ENCODE data around the gene WNK2.

The WNK2 gene

DNA sequence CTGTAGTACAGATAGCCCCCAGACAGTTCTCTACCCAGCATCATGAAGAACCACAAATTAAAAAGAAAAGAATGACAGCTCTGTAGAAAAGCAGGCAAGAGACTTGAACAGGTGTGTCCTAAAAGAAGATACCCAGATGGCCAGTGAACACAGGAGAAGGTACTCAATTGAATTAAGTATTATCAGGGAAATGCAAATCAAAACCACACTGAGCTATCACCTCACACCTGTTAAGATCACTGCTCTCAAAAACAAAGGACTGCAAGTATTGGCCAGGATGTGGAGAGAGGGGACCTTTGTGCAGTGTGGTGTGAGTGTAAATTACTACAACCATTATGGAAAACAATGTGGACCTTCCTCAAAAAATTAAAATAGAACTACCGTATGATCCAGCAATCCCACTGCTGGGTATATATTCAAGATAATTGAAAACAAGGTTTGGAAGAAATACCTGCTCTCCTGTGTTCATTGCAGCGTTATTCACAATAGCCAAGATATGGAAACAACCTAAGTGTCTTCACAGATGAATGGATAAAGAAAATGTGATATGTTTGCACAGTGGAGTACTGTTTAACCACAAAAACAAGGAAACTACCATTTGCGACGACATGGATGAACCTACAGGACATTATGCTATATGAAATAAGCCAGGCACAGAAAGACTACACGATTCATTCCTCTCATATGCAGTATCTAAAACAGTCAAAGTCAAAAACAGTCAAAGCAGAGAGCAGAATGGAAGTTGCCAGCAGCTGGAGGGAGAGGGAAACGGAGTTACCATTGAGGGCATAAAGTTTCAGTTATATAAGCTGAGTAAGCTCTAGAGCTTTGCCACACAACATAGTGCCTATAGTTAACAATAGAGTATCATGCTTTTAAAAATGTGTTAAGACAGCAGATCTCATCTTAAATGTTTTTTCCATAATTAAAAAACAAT, 102.6 kb downstream of the WNK2 start:
- no peak overlapping the region for H3K9ac ChIP-seq (ENCODE audit: insufficient read length)
- H3K4me3 ChIP-seq = no peak overlapping the region
- TF ChIP-seq FOXP2 (optimal IDR thresholded peaks at IDR 0.05; ENCODE audit: control extremely low read depth, extremely low read length, insufficient read depth) (no peak), POLR2AphosphoS5 (IDR thresholded peaks at IDR 0.05; ENCODE audit: borderline replicate concordance, low read depth, low read length) (no peak), EZH2 (IDR thresholded peaks at IDR 0.05) (no peak)
- no peaks in the 10 kb centered on the region for H3K36me3 ChIP-seq (ENCODE audit: insufficient read depth, low read length)
- no peak for DNase-seq (ENCODE audit: low read depth, low spot score)
- no peaks in the 10 kb centered on the region; the same call in 1 of the 2 replicates for H3K9me3 ChIP-seq (ENCODE audit: low read depth, low read length)
- H3K27ac ChIP-seq = no peak overlapping the region

DNA sequence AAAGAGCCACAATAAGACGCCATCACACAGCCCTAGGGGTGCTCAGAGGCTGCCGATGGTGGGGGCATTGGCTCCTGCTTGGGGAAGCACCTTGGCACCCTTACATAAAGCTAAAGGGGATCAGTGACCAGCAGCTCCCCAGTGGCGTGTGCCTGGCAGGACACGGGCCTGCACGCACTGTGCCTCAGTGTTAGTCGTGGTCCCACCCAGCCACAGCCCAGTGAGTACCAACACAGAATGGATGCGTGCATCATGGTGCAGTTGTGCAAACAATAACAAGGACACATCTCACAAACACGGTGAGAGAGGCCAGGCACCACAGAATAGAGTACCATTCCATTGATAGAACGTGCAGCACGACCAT, 103.2 kb downstream of the WNK2 start:
- no peaks in the 10 kb centered on the region; the same call in 1 of the 2 replicates for H3K9me3 ChIP-seq (ENCODE audit: low read depth, low read length)
- no peak overlapping the region for H3K4me3 ChIP-seq
- no peak for DNase-seq (ENCODE audit: low read depth, low spot score)
- TF ChIP-seq EZH2 (IDR thresholded peaks at IDR 0.05) = no peak
- no peak for TF ChIP-seq POLR2AphosphoS5 (IDR thresholded peaks at IDR 0.05; ENCODE audit: borderline replicate concordance, low read depth, low read length)
- TF ChIP-seq FOXP2 (optimal IDR thresholded peaks at IDR 0.05; ENCODE audit: control extremely low read depth, extremely low read length, insufficient read depth) = no peak
- H3K36me3 ChIP-seq (ENCODE audit: insufficient read depth, low read length) = no peaks in the 10 kb centered on the region
- no peak overlapping the region for H3K27ac ChIP-seq
- H3K9ac ChIP-seq (ENCODE audit: insufficient read length) = no peak overlapping the region

GRCh38 chr9:93287593-93287992, 103.7 kb downstream of the WNK2 start:
- H3K9ac ChIP-seq (ENCODE audit: insufficient read length) = no peak overlapping the region
- H3K27ac ChIP-seq = no peak overlapping the region
- H3K9me3 ChIP-seq (ENCODE audit: low read depth, low read length) = no peaks in the 10 kb centered on the region; the same call in 1 of the 2 replicates
- DNase-seq (ENCODE audit: low read depth, low spot score) = no peak
- no peaks in the 10 kb centered on the region for H3K36me3 ChIP-seq (ENCODE audit: insufficient read depth, low read length)
- no peak for TF ChIP-seq EZH2 (IDR thresholded peaks at IDR 0.05)
- no peak for TF ChIP-seq POLR2AphosphoS5 (IDR thresholded peaks at IDR 0.05; ENCODE audit: borderline replicate concordance, low read depth, low read length)
- no peak for TF ChIP-seq FOXP2 (optimal IDR thresholded peaks at IDR 0.05; ENCODE audit: control extremely low read depth, extremely low read length, insufficient read depth)
- no peak overlapping the region for H3K4me3 ChIP-seq

- no peak overlapping the region for H3K9ac ChIP-seq (ENCODE audit: insufficient read length)
- H3K36me3 ChIP-seq (ENCODE audit: insufficient read depth, low read length) = no peaks in the 10 kb centered on the region
- no peaks in the 10 kb centered on the region; the same call in 1 of the 2 replicates for H3K9me3 ChIP-seq (ENCODE audit: low read depth, low read length)
Measured at GRCh38 chr9:93288341-93288740, 104.4 kb downstream of the WNK2 start.

GRCh38 chr9:93288891-93289883, 105.2 kb downstream of the WNK2 start:
- TF ChIP-seq FOXP2 (optimal IDR thresholded peaks at IDR 0.05; ENCODE audit: control extremely low read depth, extremely low read length, insufficient read depth) = no peak
- TF ChIP-seq EZH2 (IDR thresholded peaks at IDR 0.05) = no peak
- TF ChIP-seq POLR2AphosphoS5 (IDR thresholded peaks at IDR 0.05; ENCODE audit: borderline replicate concordance, low read depth, low read length) = no peak
- Histone ChIP-seq H3K9me3 (ENCODE audit: low read depth, low read length) (no peaks in the 10 kb centered on the region), H3K27ac (no peak overlapping the region), H3K36me3 (ENCODE audit: insufficient read depth, low read length) (no peaks in the 10 kb centered on the region), H3K4me3 (no peak overlapping the region), H3K9ac (ENCODE audit: insufficient read length) (no peak overlapping the region)
- DNase-seq (ENCODE audit: low read depth, low spot score) = no peak

More at GRCh38 chr9:93288341-93288740, 104.4 kb downstream of the WNK2 start:
- TF ChIP-seq EZH2 (IDR thresholded peaks at IDR 0.05) = no peak
- TF ChIP-seq FOXP2 (optimal IDR thresholded peaks at IDR 0.05; ENCODE audit: control extremely low read depth, extremely low read length, insufficient read depth) = no peak
- no peak for TF ChIP-seq POLR2AphosphoS5 (IDR thresholded peaks at IDR 0.05; ENCODE audit: borderline replicate concordance, low read depth, low read length)
- no peak overlapping the region for H3K27ac ChIP-seq
- no peak for DNase-seq (ENCODE audit: low read depth, low spot score)
- H3K4me3 ChIP-seq = no peak overlapping the region

- no peak for TF ChIP-seq EZH2 (IDR thresholded peaks at IDR 0.05)
- TF ChIP-seq POLR2AphosphoS5 (IDR thresholded peaks at IDR 0.05; ENCODE audit: borderline replicate concordance, low read depth, low read length) = no peak
- TF ChIP-seq FOXP2 (optimal IDR thresholded peaks at IDR 0.05; ENCODE audit: control extremely low read depth, extremely low read length, insufficient read depth) = no peak
- DNase-seq (ENCODE audit: low read depth, low spot score) = no peak
- H3K27ac ChIP-seq = no peak overlapping the region
- H3K4me3 ChIP-seq = no peak overlapping the region
- H3K36me3 ChIP-seq (ENCODE audit: insufficient read depth, low read length) = no peaks in the 10 kb centered on the region
- H3K9me3 ChIP-seq (ENCODE audit: low read depth, low read length) = no peaks in the 10 kb centered on the region
- no peak overlapping the region for H3K9ac ChIP-seq (ENCODE audit: insufficient read length)
Measured at GRCh38 chr9:93290495-93291434, 106.8 kb downstream of the WNK2 start.

- TF ChIP-seq POLR2AphosphoS5 (IDR thresholded peaks at IDR 0.05; ENCODE audit: borderline replicate concordance, low read depth, low read length) (no peak), EZH2 (IDR thresholded peaks at IDR 0.05) (no peak), FOXP2 (optimal IDR thresholded peaks at IDR 0.05; ENCODE audit: control extremely low read depth, extremely low read length, insufficient read depth) (no peak)
- Histone ChIP-seq H3K9ac (ENCODE audit: insufficient read length) (no peak overlapping the region), H3K27ac (no peak overlapping the region), H3K36me3 (ENCODE audit: insufficient read depth, low read length) (no peaks in the 10 kb centered on the region), H3K9me3 (ENCODE audit: low read depth, low read length) (no peaks in the 10 kb centered on the region), H3K4me3 (no peak overlapping the region)
- DNase-seq (ENCODE audit: low read depth, low spot score) = no peak
Measured at GRCh38 chr9:93291536-93292287, 107.8 kb downstream of the WNK2 start.
